DMS 273 (cell line): Measurements from ENCODE around the gene LIFR.
"Not testable (repeated sequence)": the region's sequence is repeated elsewhere in the genome, so short reads cannot be mapped to it uniquely, and the experiment has no call there.

Experiments
- DNase-seq: peaks from one replicate; lab custom pipeline; 2025; ENCODE audit not compliant: unreplicated experiment; lab: John Stamatoyannopoulos, UW

The LIFR gene

GRCh38 chr5:38556599-38557307, at the start of gene LIFR:
Gene LIFR, minus strand, starts transcription at chr5:38556646. Its CDS starts 25,999 bp downstream, at chr5:38530647.
- peak; percentile 94 for DNase-seq

DNA sequence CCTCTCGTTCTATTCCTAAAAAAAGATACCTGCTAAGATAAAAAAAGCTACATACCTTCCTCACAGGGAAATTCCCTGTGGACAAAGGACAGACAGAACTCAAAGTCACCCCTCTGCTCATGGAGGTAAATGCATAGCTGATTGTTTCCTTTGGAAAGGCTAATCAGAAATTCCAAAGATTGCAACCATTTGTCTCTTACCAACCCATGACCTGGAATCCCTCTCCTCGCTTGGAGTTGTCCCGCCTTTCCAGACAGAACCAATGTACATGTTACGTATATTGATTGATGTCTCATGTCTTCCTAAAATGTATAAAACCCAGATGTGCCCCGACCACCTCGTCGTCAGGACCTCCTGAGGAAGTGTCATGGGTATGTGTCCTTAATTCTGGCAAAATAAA, 49.2 kb upstream of the LIFR start:
- DNase-seq = no peak

GRCh38 chr5:38603691-38604090, 47.2 kb upstream of the LIFR start:
- DNase-seq = no peak

- no peak for DNase-seq
These were observed 46.2 kb upstream of the LIFR start for GRCh38 chr5:38602641-38603040.

DNA sequence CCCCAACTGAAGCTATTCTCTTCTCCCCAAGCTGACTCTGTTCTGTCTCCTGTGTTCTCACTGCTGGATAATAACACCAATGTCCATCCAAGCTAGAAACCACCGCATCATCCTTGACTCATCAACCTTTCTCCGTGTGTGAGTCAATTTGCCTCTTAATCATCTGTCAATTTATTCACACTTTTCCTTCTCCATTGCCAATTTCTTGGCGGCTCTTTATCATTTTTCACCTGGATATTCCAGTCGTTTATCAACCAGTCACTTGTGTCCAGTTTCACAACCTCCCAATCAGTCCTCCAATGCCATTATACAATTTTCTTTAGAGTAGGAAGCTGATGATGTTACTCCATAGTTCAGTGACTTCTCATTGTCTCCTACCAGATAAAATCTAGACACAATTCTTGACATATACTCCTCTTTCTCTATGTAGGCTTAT, 45.4 kb upstream of the LIFR start:
- no peak for DNase-seq

GRCh38 chr5:38601133-38601862, 44.9 kb upstream of the LIFR start:
- DNase-seq = no peak

- DNase-seq = no peak
These were observed 44.0 kb upstream of the LIFR start for GRCh38 chr5:38600329-38601045.

DNA sequence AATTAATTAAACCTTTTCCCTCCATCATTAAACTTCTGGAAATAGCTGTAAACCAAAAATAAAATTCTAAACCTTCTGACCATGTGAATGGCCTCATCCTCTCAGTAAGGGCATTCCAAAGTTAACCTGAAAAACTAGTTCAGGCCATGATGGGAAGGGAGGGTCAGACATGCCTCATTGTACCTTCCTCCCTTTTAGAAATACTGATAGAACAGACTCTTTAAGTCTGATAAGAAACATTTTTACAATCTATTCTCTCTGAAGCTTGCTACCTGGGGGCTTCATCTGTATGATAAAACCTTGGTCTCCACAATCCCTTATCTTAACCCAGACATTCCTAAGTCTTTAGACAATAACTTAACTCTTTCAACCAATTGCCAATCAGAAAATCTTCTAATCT, 43.3 kb upstream of the LIFR start:
- not testable (repeated sequence) for DNase-seq

GRCh38 chr5:38598994-38599617, 42.7 kb upstream of the LIFR start:
- DNase-seq = no peak

DNA sequence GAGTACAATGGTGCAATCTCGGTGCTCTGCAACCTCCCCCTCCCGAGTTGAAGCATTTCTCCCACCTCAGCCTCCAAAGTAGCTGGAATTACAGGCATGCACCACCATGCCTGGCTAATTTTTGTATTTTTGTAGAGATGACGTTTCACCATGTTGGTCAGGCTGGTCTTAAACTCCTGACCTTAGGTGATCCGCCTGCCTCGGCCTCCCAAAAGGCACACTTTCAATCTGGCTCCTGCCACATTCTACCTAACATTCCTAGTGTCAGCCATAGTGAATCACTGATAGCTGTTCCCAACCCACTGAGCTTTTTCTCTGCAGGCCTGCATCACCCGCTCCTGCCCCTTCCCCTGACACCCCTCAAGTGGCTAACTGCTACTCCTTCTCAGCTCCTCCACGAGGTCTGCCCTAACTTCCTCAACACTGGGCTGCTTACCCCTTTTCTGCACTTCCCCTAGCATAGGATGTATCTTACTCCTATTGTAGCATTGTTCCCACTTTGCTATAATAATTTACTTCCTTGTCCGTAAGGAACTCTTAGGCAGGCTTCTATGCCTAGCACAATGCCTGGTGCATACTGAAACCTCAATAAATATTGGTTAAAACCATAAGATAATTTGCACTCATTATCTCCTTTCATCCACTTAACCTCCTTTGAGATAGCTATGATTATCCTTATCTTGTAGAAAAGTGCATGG, 42.0 kb upstream of the LIFR start:
- no peak for DNase-seq

DNA sequence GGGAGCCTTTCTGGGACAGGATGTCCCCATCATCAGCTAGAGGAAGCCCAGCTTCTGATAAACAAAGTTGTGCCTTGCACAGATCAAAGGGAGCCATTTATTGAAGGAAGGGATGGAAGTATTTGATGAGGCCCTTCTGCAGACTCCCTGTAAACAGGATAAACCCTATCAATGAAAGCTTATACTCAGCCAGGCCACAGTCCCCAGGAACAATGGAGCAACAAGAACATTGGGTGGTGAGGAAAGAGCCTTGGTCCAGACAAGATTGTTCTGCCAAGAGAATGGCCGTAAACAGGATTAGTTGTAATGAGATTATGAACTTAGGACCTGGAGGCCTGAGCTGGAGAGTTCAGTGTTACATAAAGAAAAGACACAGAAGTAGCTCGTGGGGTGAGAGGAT, 40.5 kb upstream of the LIFR start:
- no peak for DNase-seq

DNA sequence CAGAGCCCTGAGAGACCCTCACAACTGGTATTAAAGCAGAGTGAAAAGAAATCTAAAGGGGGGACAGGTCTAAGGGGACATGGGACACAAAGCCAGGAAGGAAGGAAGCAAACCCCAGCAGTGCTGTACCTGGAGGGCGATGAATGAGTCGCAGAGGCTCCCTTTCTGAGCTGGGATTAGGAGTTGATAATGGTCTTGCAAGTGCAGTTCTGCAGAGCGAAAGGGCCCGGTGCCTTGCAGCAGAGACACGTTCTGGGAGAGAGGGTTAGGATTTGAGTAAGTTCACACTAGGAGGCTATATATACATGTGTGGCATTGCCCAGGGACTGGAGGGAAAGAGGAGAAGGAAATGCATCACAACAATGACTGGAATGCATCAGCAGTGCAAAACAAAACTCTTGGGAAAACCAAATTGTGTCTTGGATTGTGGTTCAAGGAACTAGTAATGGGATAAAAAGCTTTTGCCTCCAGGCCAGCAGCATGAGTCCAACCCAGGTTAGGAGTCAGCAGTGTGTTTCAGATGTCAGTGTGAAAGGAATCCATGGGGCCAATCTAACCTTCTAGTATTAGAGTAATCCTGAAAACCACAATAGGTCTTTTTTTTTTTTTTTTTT, 38.8 kb upstream of the LIFR start:
- no peak for DNase-seq

GRCh38 chr5:38593959-38594358, 37.5 kb upstream of the LIFR start:
- DNase-seq = no peak

DNA sequence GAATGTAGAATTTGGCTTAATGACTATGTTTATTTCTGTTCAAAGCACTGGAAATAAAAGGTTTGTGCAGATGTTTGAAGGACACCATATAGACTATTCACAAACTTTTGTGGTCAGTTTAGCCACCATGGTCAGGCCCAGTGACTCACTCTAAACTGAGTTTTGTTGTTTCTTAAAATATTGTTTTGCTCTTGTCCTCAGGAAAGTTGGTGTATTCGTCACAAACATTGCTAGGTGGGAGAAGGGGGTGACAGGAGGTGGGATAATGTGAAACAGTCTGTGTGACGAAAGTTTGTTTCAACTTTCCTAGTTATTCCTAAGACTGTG, 35.0 kb upstream of the LIFR start:
- no peak for DNase-seq

DNA sequence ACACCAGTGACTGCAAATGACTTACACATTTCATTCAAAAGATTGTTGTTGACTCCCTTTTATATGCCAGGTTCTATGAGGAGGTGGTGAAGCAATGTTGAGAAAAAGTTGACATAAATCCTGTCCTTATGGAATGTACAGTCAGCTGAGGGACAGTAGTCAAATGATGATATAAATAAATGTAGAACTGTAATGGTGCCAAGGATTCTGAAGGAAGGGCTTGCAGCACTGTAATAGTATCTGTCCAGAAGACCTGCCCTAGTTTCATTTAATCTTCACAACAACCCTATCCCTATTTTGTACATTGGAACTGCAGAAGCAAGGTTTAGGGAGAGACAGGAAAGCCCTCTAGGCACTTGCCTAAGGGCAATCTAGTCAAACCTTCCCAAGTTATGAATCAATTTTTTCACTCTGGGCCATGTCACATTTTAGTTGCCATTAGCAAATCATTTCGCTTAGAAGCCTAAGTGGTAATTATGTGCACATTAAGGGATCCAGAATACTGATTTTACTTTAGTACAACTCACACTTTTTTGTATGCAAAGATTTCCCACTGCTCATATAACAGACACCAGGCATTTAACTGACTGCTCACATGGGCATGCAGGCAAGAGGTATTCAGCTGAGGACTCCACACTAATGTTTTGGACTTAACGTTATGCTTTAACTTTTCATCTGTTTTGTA, 34.5 kb upstream of the LIFR start:
- DNase-seq = no peak

DNA sequence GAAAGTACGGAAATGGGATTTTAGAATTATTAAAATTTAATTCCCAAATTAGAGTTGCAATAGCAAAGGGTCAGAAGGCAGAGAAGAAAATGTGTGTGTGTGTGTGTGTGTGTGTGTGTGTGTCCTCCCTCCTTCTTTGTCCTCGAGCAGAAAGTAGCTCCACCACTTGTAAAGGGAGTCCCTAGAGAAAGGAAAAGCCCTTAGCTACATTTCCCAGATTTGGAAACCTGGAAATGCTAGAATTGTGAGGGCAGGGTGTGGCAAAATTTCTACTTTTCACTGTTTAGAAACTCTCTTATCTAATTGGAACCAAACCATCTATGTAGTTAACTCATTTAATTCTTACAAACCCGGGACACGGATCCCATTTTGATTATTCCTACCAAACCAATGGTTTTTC, 33.2 kb upstream of the LIFR start:
- DNase-seq = no peak

DNA sequence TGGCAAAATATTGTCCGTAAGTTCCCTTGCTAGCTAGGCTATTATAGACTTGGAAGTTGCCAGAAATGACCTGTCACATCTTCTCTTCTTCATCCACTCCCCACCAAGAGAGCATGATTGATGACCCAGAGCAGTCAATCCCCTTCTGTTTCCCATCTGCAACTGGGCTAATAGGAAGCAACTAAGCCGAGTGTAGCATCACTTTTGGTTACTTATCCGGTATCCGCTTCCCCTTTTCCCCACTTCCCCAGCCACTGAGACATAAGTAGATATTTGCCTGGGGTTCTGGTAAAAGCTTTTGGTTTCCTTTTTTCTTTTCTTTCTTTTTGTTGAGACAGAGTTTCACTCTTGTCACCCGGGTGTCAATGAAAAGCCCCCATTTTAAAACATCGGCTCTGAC, 29.4 kb upstream of the LIFR start:
- no peak for DNase-seq

- no peak for DNase-seq
These were observed 27.1 kb upstream of the LIFR start for GRCh38 chr5:38583500-38583899.

GRCh38 chr5:38582975-38583319, 26.5 kb upstream of the LIFR start:
- DNase-seq = no peak

DNA sequence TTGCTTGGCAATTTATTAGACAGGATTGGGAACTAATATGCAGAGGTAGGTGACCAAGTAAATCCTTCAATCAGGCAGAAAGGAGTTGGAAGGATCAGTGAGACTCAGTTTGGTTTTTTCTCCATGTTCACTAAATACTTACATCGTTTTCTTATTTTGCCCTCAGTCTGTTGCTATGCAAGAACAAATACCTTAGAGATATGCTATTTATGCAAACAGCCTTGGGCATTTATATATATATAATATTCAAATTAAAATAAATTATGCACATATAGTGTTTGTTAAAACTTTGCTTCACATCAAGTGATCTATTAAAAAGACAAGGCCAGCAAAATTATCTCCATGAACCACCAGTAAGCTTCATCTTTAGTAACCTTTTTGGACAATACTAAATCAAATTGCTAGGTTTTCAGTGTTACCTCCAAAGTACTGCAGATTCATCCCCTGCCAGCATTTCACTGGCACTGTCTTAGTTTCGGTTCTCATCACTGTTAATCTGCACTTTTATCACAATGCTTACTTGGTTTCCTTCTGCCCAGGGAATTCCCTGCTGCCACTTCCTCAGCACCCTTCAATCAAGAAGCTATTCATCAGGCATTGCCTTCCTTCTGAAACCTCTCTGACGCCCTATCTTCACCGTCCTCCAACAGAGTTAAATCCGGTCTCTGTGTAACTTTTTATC, 26.0 kb upstream of the LIFR start:
- no peak for DNase-seq
